ENCODE data around the gene HMGB1.
"Not testable (repeated sequence)": the region's sequence is repeated elsewhere in the genome, so short reads cannot be mapped to it uniquely, and the experiment has no call there.

Gene HMGB1

DNA sequence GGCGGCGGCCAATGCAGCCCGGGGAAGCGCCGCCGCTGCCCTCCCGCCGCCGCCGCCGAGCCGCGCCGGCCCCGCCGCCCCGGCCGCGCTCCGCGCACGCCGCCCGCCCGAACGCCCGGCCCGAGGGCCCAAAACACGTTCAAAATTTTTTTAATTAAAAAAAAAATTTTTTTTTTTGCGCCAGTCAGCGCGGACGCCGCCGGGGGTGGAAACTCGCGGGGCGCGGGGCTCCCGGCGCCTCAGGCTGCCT, 468 bp downstream of the HMGB1 start:
- Histone ChIP-seq H3K36me3 (ENCODE audit: control insufficient read depth, insufficient read depth, low read length) (peaks cover 30% of the 10 kb centered on the region), H3K4me3 (ENCODE audit: low read depth, low read length) (peak overlapping the region; percentile 87), H3K9ac (ENCODE audit: low read depth, low read length) (peak overlapping the region; percentile 98), H3K4me1 (ENCODE audit: control insufficient read depth, insufficient read depth, low read length) (peaks cover 10% of the 10 kb centered on the region), H3K27ac (ENCODE audit: low read depth, low read length) (peak overlapping the region; percentile 98), H3K27me3 (ENCODE audit: control insufficient read depth, insufficient read depth, low read length) (no peaks in the 10 kb centered on the region), H3K9me3 (ENCODE audit: control insufficient read depth, insufficient read depth, low read length) (no peaks in the 10 kb centered on the region)

DNA sequence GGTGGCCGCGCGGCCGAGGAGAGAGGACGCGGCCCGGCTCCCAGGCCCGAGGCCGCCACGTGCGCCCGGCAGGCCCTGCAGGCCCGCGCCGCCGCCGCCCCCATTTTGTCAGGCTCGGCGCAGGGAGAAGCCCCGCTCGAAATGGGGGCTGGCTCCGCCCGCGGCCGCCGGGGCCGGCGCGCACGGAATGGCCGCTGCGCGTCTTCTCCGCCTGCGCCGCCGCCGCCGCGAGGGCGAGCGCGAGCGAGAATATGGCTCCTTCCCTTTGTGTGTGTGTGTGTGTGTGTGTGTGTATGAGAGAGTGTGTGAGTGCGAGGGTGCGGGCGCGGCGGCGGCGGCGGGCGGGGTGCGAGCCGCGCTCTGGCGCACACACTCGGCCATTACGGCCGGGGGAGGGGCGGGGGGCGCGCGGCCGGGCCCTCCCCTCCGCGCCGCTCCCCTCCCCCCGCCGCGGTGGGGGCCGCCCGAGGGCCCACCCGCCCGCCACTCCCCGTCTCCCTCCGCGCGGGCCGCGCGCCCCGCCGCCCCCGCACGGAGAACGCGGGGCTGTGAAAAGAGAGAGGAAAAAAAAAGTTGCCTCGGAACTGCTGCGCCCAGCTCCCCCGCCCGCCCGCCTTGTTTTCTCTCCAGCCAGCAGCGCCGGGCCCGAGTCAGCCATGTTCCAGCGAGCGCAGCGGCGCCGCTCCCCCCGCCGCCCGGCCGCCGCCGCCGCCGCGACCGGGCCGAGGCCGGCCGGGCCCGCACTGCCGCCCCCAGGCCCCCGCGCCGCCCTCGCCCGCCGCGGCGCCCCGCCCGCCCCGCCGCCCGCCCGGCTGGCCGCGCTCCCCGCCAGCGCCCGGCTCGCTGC, 1.0 kb downstream of the HMGB1 start:
- no peaks in the 10 kb centered on the region for H3K27me3 ChIP-seq (ENCODE audit: control insufficient read depth, insufficient read depth, low read length)
- H3K4me1 ChIP-seq (ENCODE audit: control insufficient read depth, insufficient read depth, low read length): peaks cover 10% of the 10 kb centered on the region
- H3K9me3 ChIP-seq (ENCODE audit: control insufficient read depth, insufficient read depth, low read length): no peaks in the 10 kb centered on the region
- H3K4me3 ChIP-seq (ENCODE audit: low read depth, low read length): peak overlapping the region; percentile 99
- H3K27ac ChIP-seq (ENCODE audit: low read depth, low read length): peak overlapping the region; percentile 94
- peaks cover 33% of the 10 kb centered on the region for H3K36me3 ChIP-seq (ENCODE audit: control insufficient read depth, insufficient read depth, low read length)
- H3K9ac ChIP-seq (ENCODE audit: low read depth, low read length): peak overlapping the region; percentile 99

DNA sequence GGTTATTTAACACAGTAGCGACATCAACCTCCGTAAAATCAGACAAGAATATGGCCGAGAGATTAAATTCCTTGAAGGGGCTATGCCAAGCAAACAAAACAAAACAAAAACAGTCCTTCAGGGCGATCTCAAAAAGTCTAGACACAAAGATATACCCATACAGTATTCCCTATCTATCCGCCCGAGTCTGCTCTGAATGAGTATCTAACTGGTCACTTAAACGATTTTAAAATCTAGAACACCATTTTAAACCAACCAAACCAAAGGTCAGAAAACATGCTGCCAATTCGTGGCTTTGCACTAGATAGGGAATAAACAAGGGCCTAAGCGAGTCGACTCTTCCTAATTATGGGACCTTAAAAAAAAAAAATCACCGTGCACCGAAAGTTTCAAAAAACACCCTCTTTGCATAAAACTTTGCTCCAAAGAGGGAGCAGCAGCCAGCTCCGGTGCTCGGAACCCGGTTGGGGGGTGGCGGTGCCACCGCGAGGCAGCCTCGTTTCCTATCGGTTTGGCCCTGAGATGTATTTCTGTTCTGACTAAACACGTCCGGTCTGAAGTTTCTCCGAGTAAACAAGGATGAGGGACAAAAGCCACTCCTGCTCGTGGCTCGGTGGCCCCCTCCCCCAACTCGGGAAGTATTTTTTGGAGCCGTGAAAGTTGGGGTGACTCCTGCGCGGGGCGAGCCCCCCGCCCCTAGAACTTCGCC, 1.8 kb downstream of the HMGB1 start:
- no peaks in the 10 kb centered on the region for H3K27me3 ChIP-seq (ENCODE audit: control insufficient read depth, insufficient read depth, low read length)
- H3K36me3 ChIP-seq (ENCODE audit: control insufficient read depth, insufficient read depth, low read length): peaks cover 41% of the 10 kb centered on the region
- no peaks in the 10 kb centered on the region for H3K9me3 ChIP-seq (ENCODE audit: control insufficient read depth, insufficient read depth, low read length)
- H3K27ac ChIP-seq (ENCODE audit: low read depth, low read length): peak overlapping the region; percentile 94
- peak overlapping the region; percentile 99 for H3K4me3 ChIP-seq (ENCODE audit: low read depth, low read length)
- peaks cover 10% of the 10 kb centered on the region for H3K4me1 ChIP-seq (ENCODE audit: control insufficient read depth, insufficient read depth, low read length)
- peak overlapping the region; percentile 99 for H3K9ac ChIP-seq (ENCODE audit: low read depth, low read length)

DNA sequence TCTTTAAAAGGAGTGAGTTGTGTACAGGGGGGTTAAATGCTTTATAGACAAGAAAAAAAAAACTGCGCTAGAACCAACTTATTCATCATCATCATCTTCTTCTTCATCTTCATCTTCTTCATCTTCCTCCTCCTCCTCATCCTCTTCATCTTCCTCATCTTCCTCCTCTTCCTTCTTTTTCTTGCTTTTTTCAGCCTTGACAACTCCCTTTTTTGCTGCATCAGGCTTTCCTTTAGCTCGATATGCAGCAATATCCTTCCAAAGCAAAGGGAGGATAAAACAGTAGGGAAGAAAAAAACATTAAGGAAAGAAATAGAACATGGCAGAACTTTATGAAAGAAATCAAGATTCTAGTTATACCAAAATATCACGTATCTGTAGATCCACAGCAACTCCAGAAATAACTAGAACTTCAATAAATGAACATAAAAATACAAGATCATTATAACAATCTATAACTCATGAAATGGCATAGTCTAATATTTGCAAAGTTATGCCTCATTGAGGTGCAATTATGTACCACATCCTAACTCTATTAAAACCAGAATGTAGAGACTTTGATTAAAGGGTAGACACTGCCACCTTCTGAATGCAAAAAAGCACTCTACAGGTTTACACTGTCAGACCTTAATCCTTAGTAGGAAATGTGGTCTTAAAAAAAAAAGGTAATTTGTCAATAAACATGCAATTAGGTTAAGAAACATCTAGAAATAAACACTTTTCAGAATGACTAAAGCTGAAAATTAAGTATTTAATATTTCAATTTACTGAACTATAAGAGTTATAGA, 4.3 kb downstream of the HMGB1 start:
- not testable (repeated sequence) for H3K9ac ChIP-seq (ENCODE audit: low read depth, low read length); H3K27ac ChIP-seq (ENCODE audit: low read depth, low read length); H3K9me3 ChIP-seq (ENCODE audit: control insufficient read depth, insufficient read depth, low read length); H3K4me1 ChIP-seq (ENCODE audit: control insufficient read depth, insufficient read depth, low read length); H3K27me3 ChIP-seq (ENCODE audit: control insufficient read depth, insufficient read depth, low read length); H3K4me3 ChIP-seq (ENCODE audit: low read depth, low read length)
- H3K36me3 ChIP-seq (ENCODE audit: control insufficient read depth, insufficient read depth, low read length): peaks cover 46% of the 10 kb centered on the region

DNA sequence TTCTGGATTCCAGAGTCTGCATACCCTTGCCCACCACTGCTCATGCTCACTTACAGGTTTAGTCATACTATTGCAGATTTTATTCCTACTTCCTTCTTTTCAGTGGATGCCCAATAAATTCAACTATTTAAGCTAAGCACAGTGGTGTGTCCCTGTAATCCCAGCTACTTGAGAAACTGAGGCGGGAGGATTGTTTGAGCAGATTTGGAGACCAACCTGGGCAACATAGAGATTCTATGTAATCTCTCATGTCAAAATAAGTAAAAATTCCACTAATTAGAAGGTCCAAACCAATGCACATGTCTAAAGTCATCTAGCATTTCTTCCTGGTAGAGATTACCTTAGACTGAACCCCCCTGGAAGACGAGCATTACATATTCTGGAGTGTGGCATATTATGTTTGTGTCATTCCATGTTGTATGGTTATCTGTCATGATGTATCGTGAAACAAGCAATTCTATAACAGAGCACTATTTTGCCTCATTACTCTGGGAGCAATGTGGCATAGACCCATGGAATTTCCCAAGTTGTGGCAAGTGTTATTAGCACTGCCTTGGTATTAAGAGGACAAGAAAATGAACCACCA, 8.3 kb downstream of the HMGB1 start:
- H3K36me3 ChIP-seq (ENCODE audit: control insufficient read depth, insufficient read depth, low read length): peaks cover 28% of the 10 kb centered on the region

DNA sequence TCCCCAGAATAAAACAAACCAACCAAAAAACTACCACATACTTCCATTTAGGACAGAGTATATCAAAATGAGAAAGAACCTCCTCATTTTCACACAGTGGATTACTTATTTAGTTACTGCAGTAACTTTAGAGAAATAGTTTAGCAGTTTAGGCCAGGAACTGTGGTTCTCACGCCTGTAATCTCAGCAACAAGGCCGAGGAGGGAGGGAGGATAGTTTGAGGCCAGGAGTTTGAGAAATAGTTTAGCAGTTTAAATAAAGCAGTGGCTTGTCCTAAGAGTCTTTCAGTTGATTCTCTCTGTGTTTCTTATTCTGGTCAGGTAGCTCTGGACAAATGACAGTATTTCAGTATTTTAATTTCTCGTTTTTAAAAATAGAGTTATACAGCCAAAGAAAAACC, 9.4 kb downstream of the HMGB1 start:
- Histone ChIP-seq H3K36me3 (ENCODE audit: control insufficient read depth, insufficient read depth, low read length) (peaks cover 17% of the 10 kb centered on the region), H3K27ac (ENCODE audit: low read depth, low read length) (peak overlapping the region; percentile 35), H3K4me3 (ENCODE audit: low read depth, low read length) (no peak overlapping the region), H3K9me3 (ENCODE audit: control insufficient read depth, insufficient read depth, low read length) (no peaks in the 10 kb centered on the region), H3K9ac (ENCODE audit: low read depth, low read length) (no peak overlapping the region), H3K4me1 (ENCODE audit: control insufficient read depth, insufficient read depth, low read length) (no peaks in the 10 kb centered on the region), H3K27me3 (ENCODE audit: control insufficient read depth, insufficient read depth, low read length) (no peaks in the 10 kb centered on the region)

More for the DNA sequence above, 8.3 kb downstream of the HMGB1 start:
- Histone ChIP-seq H3K9ac (ENCODE audit: low read depth, low read length) (no peak overlapping the region), H3K9me3 (ENCODE audit: control insufficient read depth, insufficient read depth, low read length) (no peaks in the 10 kb centered on the region), H3K27ac (ENCODE audit: low read depth, low read length) (peak overlapping the region; percentile 29), H3K4me3 (ENCODE audit: low read depth, low read length) (no peak overlapping the region), H3K27me3 (ENCODE audit: control insufficient read depth, insufficient read depth, low read length) (no peaks in the 10 kb centered on the region), H3K4me1 (ENCODE audit: control insufficient read depth, insufficient read depth, low read length) (no peaks in the 10 kb centered on the region)

DNA sequence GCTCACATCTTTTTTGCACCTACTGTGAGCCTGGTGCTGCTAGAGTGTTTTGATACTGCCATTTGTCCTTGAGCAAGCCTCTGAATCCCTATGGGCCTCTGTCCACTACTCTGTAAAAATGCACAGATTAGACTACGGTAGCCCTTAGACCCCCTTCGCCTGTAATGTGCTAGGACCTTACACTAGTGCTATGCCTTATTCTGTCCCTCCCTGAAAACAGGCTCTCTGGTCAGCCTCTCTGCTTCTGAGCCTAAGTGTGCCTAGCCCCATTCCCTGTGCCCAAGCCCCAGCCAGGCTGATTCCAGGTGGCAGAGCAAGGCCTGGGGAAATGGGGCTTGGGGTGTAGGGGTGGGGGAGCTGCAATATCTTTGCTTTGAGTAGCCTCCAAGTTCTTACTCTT, 10.7 kb downstream of the HMGB1 start:
- Histone ChIP-seq H3K27me3 (ENCODE audit: control insufficient read depth, insufficient read depth, low read length) (no peaks in the 10 kb centered on the region), H3K9me3 (ENCODE audit: control insufficient read depth, insufficient read depth, low read length) (no peaks in the 10 kb centered on the region), H3K36me3 (ENCODE audit: control insufficient read depth, insufficient read depth, low read length) (peaks cover 16% of the 10 kb centered on the region), H3K27ac (ENCODE audit: low read depth, low read length) (no peak overlapping the region), H3K4me3 (ENCODE audit: low read depth, low read length) (no peak overlapping the region), H3K4me1 (ENCODE audit: control insufficient read depth, insufficient read depth, low read length) (no peaks in the 10 kb centered on the region), H3K9ac (ENCODE audit: low read depth, low read length) (no peak overlapping the region)

DNA sequence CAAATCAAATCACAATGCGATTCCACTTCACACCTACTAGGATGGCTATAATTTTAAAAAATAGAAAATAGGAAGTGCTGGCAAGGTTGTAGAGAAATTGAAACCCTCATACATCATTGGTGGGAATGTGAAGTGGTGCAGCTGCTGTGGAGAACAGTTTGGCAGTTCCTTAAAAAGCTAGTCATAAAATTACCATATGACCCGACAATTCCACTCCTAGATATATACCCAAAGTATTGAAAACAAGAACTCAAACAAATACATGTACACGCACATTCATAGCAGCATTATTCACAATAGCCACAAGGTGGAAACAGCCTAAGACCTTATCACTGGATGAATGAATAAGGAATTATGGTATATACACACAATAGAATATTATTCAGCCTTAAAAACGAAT, 12.0 kb downstream of the HMGB1 start:
- Histone ChIP-seq H3K27me3 (ENCODE audit: control insufficient read depth, insufficient read depth, low read length) (no peaks in the 10 kb centered on the region), H3K36me3 (ENCODE audit: control insufficient read depth, insufficient read depth, low read length) (peaks cover 3% of the 10 kb centered on the region), H3K4me3 (ENCODE audit: low read depth, low read length) (no peak overlapping the region), H3K4me1 (ENCODE audit: control insufficient read depth, insufficient read depth, low read length) (no peaks in the 10 kb centered on the region), H3K27ac (ENCODE audit: low read depth, low read length) (no peak overlapping the region), H3K9ac (ENCODE audit: low read depth, low read length) (no peak overlapping the region), H3K9me3 (ENCODE audit: control insufficient read depth, insufficient read depth, low read length) (no peaks in the 10 kb centered on the region)

DNA sequence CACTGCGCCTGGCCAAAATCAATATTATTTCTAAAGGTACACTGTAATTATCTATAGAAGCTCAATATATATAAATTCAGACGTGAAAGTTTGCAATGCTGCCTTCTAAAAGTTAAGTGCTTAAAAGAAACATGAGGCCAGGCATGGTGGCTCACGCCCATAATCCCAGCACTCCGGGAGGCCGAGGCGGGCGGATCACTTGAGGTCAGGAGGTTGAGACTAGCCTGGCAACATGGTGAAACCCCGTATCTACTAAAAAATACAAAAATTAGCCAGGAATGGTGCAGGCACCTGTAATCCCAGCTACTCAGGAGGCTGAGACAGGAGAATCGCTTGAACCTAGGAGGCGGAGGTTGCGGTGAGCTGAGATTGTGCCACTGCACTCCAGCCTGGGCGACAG, 14.3 kb downstream of the HMGB1 start:
- H3K9ac ChIP-seq (ENCODE audit: low read depth, low read length); H3K4me3 ChIP-seq (ENCODE audit: low read depth, low read length): not testable (repeated sequence)

DNA sequence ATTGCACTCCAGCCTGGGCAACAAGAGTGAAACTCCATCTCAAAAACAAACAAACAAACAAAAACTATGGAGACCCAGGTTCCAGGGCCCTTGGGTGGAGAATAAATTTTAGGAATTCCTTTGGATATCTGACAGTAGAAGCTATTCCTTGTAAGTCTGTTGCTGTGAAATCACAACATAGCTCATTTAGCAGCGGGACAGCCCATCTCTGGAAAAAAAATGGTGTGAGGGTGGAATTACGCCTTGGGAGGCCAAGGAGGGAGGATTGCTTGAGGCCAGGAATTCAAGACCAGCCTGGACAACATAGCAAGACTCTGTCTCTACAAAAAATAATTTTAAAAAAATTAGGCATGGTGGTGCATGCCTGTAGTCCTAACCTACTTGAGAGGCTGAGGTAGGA, 15.7 kb downstream of the HMGB1 start:
- Histone ChIP-seq H3K27ac (ENCODE audit: low read depth, low read length) (no peak overlapping the region), H3K4me1 (ENCODE audit: control insufficient read depth, insufficient read depth, low read length) (peaks cover 11% of the 10 kb centered on the region), H3K27me3 (ENCODE audit: control insufficient read depth, insufficient read depth, low read length) (no peaks in the 10 kb centered on the region), H3K9me3 (ENCODE audit: control insufficient read depth, insufficient read depth, low read length) (no peaks in the 10 kb centered on the region), H3K4me3 (ENCODE audit: low read depth, low read length) (no peak overlapping the region), H3K36me3 (ENCODE audit: control insufficient read depth, insufficient read depth, low read length) (no peaks in the 10 kb centered on the region), H3K9ac (ENCODE audit: low read depth, low read length) (no peak overlapping the region)

More for the DNA sequence above, 14.3 kb downstream of the HMGB1 start:
- H3K27ac ChIP-seq (ENCODE audit: low read depth, low read length); H3K4me1 ChIP-seq (ENCODE audit: control insufficient read depth, insufficient read depth, low read length); H3K27me3 ChIP-seq (ENCODE audit: control insufficient read depth, insufficient read depth, low read length); H3K36me3 ChIP-seq (ENCODE audit: control insufficient read depth, insufficient read depth, low read length); H3K9me3 ChIP-seq (ENCODE audit: control insufficient read depth, insufficient read depth, low read length): not testable (repeated sequence)
